ENCODE results near the gene INSR.

The INSR gene

DNA sequence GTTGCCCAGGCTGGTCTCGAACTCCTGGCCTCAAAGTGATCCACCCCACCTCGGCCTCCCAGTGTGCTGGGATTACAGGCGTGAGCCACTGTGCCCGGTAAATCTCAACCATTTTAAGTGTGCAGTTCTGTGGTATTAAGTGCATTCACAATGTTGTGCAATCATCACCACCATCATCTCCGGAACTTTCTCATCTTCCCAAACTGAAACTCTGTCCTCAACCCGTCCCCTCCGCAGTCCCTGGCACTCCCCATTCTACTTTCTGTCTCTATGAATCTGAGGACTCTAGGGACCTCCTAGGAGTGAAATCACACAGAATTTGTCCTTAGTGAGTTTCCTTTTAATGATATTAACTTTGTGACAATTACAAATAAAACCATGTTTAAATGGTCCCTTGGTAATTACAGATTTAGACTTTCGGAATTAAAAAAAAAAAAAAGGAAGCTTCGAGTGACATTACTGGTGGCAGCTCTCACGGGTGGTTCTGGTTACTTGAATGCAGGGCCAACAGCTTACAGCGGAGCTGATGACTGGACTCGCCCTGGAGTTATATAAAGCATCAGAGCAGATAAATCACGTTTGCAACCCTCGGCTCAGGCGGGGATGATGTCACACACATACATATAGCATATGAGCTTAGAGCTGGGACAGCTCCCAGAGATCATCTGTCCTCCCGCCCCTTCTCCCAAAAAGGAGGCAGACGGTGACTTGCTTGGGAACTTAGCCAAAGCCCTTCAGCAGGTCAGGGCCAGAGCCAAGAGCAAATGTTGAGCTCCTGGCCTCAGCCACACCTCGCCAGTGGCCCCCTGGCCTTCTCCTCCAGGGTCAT lies 134.9 kb downstream of the INSR start:
- no peak for TF ChIP-seq CTCF (IDR thresholded peaks at IDR 0.05; ENCODE audit: borderline replicate concordance, extremely low read depth, low read length, poor library complexity, severe bottlenecking)
- no peak for TF ChIP-seq EZH2 (IDR thresholded peaks at IDR 0.05; ENCODE audit: borderline replicate concordance, low read depth, low read length, severe bottlenecking)
- Histone ChIP-seq H3K79me2 (ENCODE audit: insufficient read depth, low read length) (no peaks in the 10 kb centered on the region), H3K4me3 (ENCODE audit: low read depth in 1 of 2, low read length in 2 of 2) (no peak overlapping the region), H3K9ac (ENCODE audit: low read depth, low read length) (no peak overlapping the region), H3K4me2 (ENCODE audit: insufficient read depth, low read length) (no peak overlapping the region), H2AFZ (ENCODE audit: low read depth, low read length) (no peak overlapping the region), H3K36me3 (ENCODE audit: insufficient read depth, low read length) (peaks cover 18% of the 10 kb centered on the region), H3K4me1 (ENCODE audit: insufficient read depth, low read length) (no peaks in the 10 kb centered on the region), H3K27me3 (ENCODE audit: insufficient read depth, low read length, poor library complexity) (no peaks in the 10 kb centered on the region), H3K27ac (ENCODE audit: low read length) (no peak overlapping the region), H3K9me3 (ENCODE audit: insufficient read depth, low read length, severe bottlenecking) (no peaks in the 10 kb centered on the region), H4K20me1 (ENCODE audit: insufficient read depth, low read length) (no peaks in the 10 kb centered on the region)
- no peak for DNase-seq
- no peak for ATAC-seq (ENCODE audit: insufficient read depth, low read depth)

- Histone ChIP-seq H3K4me3 (ENCODE audit: low read depth in 1 of 2, low read length in 2 of 2) (no peak overlapping the region), H3K27me3 (ENCODE audit: insufficient read depth, low read length, poor library complexity) (no peaks in the 10 kb centered on the region), H3K79me2 (ENCODE audit: insufficient read depth, low read length) (no peaks in the 10 kb centered on the region), H3K4me2 (ENCODE audit: insufficient read depth, low read length) (no peak overlapping the region), H3K4me1 (ENCODE audit: insufficient read depth, low read length) (no peaks in the 10 kb centered on the region), H2AFZ (ENCODE audit: low read depth, low read length) (no peak overlapping the region), H3K9ac (ENCODE audit: low read depth, low read length) (no peak overlapping the region), H3K9me3 (ENCODE audit: insufficient read depth, low read length, severe bottlenecking) (no peaks in the 10 kb centered on the region), H3K27ac (ENCODE audit: low read length) (no peak overlapping the region), H4K20me1 (ENCODE audit: insufficient read depth, low read length) (peaks cover 4% of the 10 kb centered on the region; the same call in 1 of the 2 replicates), H3K36me3 (ENCODE audit: insufficient read depth, low read length) (peaks cover 3% of the 10 kb centered on the region)
- ATAC-seq (ENCODE audit: insufficient read depth, low read depth), result no peak
- DNase-seq, result no peak
- TF ChIP-seq CTCF (IDR thresholded peaks at IDR 0.05; ENCODE audit: borderline replicate concordance, extremely low read depth, low read length, poor library complexity, severe bottlenecking), result no peak
- no peak for TF ChIP-seq EZH2 (IDR thresholded peaks at IDR 0.05; ENCODE audit: borderline replicate concordance, low read depth, low read length, severe bottlenecking)
These were observed 141.2 kb downstream of the INSR start for GRCh38 chr19:7153022-7153421.

- H3K9ac ChIP-seq (ENCODE audit: low read depth, low read length), result no peak overlapping the region
- ATAC-seq (ENCODE audit: insufficient read depth, low read depth) (no peak), DNase-seq (no peak)
- peaks cover 4% of the 10 kb centered on the region; the same call in 1 of the 2 replicates for H4K20me1 ChIP-seq (ENCODE audit: insufficient read depth, low read length)
- H3K4me2 ChIP-seq (ENCODE audit: insufficient read depth, low read length), result no peak overlapping the region
- H3K27ac ChIP-seq (ENCODE audit: low read length), result no peak overlapping the region
- H2AFZ ChIP-seq (ENCODE audit: low read depth, low read length), result no peak overlapping the region
- no peaks in the 10 kb centered on the region for H3K27me3 ChIP-seq (ENCODE audit: insufficient read depth, low read length, poor library complexity)
- no peaks in the 10 kb centered on the region for H3K4me1 ChIP-seq (ENCODE audit: insufficient read depth, low read length)
- no peak for TF ChIP-seq CTCF (IDR thresholded peaks at IDR 0.05; ENCODE audit: borderline replicate concordance, extremely low read depth, low read length, poor library complexity, severe bottlenecking)
- no peak for TF ChIP-seq EZH2 (IDR thresholded peaks at IDR 0.05; ENCODE audit: borderline replicate concordance, low read depth, low read length, severe bottlenecking)
- no peak overlapping the region for H3K4me3 ChIP-seq (ENCODE audit: low read depth in 1 of 2, low read length in 2 of 2)
- no peaks in the 10 kb centered on the region for H3K79me2 ChIP-seq (ENCODE audit: insufficient read depth, low read length)
- H3K9me3 ChIP-seq (ENCODE audit: insufficient read depth, low read length, severe bottlenecking), result no peaks in the 10 kb centered on the region
- H3K36me3 ChIP-seq (ENCODE audit: insufficient read depth, low read length), result peaks cover 1% of the 10 kb centered on the region
These were observed 141.6 kb downstream of the INSR start for GRCh38 chr19:7152568-7152967.

Measured in DND-41 (cell line).